CD4-positive, alpha-beta T cell treated with Interleukin-4 for 1 hour (primary cell): ENCODE measurements around the gene RNASE8.
A peak's percentile ranks its signal among the peaks of the same experiment; 100 is the strongest.

ENCODE experiments used
- DNase-seq, 2 donors: peaks; one replicate each; pipeline ENCODE4 v3.0.0-alpha.2; 2020 to 2022

Gene RNASE8

DNA sequence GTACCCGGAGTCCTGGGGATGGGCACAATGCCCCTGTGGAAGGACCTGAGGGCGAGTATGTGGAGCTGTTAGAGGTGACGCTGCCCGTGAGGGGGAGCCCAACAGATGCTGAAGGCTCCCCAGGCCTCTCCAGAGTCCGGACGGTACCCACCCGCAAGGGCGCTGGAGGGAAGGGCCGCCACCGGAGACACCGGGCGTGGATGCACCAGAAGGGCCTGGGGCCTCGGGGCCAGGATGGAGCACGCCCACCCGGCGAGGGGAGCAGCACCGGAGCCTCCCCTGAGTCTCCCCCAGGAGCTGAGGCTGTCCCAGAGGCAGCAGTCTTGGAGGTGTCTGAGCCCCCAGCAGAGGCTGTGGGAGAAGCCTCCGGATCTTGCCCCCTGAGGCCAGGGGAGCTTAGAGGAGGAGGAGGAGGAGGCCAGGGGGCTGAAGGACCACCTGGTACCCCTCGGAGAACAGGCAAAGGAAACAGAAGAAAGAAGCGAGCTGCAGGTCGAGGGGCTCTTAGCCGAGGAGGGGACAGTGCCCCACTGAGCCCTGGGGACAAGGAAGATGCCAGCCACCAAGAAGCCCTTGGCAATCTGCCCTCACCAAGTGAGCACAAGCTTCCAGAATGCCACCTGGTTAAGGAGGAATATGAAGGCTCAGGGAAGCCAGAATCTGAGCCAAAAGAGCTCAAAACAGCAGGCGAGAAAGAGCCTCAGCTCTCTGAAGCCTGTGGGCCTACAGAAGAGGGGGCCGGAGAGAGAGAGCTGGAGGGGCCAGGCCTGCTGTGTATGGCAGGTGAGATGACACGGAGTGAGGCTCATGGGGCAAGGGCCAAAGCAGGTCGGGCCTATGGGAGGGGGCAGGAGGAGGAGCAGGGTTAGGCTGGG lies 17.0 kb downstream of the RNASE8 start:
- DNase-seq = no peak

DNA sequence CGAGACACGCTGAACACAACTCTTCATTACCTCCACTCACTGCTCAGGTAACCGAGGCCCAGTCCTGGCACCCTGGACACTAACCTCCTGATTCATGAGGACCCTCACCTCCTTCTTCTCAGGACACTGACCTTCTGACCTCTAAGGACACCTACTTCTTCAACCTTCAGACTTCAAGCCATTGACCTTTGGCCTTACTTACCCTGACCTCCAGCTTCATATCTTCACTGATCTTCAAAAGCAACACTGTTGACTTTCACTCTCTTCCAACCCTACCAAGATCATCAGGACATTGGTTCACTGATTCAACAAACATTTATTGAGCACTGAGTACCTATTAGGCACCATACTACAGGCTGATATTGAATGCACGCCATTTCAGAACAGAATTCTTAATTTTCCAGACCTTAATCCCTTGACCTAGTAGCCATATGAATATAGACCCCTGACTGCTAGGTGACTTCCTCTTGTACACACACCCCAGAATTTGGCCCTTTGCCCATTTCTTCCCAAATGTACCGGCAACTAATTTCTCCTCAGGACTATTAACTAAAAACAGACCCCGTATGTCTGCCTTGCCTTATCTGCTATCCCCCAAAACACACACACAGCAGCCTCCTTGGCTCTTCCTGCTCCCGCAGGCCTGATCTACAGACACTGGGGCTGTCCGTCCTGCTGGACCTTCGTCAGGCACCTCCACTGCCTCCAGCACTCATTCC lies 18.3 kb downstream of the RNASE8 start:
- no peak for DNase-seq

DNA sequence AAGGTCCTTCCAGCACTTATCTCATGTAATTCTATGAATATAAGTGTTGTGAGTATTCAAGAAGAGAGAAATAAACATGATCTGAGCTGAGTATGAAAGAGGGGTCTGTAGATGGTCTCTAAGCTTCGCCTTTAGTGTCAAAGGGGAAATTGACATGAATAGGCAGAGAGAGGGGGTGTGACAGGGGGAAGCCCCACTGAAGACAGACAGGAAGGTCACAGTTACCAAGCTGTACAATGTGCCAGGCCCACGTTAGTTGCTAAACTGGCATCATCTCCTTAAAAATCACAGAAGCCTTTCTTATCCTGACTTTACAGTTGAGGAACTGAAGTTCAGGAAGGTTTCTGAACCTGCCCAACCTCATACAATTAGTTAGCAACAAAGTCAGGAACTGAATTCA lies 20.1 kb downstream of the RNASE8 start:
- DNase-seq = no peak

DNA sequence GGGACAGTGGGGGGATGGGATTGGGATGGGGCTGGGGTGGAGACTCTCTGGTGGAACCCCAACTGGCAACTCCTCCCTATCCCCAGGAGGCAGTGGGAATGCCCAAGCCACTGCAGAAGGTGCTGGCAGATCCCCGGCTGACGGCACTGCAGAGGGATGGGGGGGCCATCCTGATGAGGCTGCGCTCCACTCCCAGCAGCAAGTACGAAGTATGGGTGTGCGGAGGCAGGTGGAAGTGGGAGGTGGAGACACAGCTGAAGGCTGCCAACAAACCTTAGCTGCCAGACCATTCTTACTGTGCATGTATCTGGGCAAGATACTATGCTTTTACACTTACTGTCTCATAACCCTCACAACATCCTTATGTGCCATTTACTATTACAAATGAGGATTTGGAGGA lies 20.7 kb downstream of the RNASE8 start:
- no peak for DNase-seq

DNA sequence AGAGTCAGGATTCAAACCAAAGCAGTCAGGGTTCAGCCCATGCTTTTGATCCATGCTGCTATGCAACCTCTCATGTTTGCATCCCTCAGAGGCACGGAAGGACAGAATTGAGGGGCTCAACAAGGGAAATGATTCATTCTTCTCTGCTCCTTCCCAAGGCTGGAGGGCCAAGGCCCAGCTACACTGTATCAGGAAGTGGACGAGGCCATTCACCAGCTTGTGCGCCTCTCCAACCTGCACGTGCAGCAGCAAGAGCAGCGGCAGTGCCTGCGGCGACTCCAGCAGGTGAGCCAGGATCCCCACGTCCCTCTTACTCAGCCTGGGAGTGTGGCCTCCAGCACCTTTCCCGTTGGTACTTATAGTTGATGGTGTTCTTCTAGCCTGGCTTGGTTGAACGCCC lies 21.1 kb downstream of the RNASE8 start:
- DNase-seq = no peak

DNA sequence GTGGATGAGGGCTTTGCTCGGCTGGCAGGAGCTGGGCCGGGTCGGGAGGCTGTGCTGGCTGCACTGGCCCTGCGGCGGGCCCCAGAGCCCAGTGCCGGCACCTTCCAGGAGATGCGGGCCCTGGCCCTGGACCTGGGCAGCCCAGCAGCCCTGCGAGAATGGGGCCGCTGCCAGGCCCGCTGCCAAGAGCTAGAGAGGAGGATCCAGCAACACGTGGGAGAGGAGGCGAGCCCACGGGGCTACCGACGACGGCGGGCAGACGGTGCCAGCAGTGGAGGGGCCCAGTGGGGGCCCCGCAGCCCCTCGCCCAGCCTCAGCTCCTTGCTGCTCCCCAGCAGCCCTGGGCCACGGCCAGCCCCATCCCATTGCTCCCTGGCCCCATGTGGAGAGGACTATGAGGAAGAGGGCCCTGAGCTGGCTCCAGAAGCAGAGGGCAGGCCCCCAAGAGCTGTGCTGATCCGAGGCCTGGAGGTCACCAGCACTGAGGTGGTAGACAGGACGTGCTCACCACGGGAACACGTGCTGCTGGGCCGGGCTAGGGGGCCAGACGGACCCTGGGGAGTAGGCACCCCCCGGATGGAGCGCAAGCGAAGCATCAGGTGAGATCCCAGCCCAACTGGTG lies 24.0 kb downstream of the RNASE8 start:
- no peak for DNase-seq

DNA sequence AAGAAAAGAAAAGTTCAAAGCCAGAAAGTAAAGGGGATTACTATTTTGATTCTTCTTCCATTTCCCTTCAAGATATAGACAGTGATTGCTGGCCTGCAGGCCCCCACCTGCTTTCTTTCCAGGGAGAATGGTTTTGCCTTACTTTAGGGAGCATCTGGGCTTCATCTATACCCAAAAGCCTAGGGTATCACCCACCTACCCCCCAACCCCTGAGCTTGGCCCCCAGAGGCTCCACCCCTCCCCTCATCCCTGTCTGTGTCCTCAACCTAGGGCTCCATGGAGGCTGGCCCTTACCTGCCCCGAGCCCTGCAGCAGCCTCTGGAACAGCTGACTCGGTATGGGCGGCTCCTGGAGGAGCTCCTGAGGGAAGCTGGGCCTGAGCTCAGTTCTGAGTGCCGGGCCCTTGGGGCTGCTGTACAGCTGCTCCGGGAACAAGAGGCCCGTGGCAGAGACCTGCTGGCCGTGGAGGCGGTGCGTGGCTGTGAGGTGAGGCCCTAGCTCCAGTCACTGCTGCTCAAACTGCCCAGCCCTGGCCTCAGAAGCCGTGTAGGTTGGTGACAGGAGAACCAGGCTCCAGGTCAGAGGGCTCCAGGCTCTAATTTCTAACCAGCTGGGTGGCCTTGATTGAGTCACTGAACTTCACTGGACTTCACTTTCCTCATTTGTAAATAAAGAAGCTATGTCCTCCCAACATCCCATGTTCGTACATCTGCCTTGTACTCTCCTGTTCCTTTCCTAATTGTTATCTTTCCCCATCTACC lies 26.1 kb downstream of the RNASE8 start:
- DNase-seq = no peak

DNA sequence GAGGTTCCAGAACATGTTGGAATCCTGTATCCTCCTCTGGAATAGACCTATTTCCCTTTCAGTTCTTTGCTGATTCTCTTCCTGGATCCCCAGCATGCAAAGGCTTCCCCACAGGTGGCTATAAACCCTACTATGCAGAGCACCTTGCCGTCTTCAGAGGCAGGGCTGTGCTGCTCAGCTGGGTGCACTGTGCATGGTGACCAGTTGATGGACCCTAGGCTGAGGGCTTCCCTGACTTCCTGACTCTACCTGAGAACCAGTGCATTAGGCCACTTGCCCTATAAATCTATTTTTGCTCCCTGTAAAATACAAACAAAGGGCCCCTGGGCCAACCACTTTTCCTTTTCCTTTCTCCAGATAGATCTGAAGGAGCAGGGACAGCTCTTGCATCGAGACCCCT lies 26.8 kb downstream of the RNASE8 start:
- DNase-seq = no peak

DNA sequence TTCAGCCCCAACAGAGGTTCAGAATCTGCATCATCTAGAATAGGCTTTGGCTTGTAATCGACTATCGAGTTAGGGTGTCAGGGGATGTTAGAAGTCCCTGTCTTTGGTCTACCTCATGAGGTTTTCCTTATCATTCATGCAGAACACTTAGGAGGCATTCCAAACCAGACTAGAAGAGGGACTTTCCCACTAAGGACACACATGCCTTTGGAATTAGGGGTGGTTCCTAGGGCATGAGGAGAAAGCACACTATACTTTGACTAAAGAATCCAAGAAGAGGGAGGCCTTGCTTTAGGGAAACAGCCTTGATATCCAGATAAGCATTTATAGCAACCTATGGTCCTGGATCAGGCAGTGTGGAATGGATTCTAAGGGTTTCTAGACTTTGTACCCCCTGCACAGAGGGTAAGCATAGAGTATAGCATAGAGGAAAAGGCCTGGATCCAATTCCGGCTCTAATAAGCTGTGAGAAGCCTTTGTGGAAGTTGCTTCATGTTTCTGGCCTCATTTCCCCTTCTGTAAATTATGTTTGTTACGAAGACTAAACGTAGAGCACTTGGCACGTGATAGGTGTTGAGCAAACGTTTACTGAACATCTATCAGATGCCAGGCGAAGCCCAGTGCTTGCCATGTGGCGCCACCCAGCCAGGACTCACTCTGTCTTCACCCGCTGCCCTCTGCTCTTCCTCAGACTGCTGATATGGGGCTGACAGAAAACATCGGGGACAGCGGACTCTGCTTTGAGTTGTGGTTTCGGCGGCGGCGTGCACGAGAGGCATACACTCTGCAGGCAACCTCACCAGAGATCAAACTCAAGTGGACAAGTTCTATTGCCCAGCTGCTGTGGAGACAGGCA lies 27.6 kb downstream of the RNASE8 start:
- peak in 1 of 2 donors; percentile 54 for DNase-seq

DNA sequence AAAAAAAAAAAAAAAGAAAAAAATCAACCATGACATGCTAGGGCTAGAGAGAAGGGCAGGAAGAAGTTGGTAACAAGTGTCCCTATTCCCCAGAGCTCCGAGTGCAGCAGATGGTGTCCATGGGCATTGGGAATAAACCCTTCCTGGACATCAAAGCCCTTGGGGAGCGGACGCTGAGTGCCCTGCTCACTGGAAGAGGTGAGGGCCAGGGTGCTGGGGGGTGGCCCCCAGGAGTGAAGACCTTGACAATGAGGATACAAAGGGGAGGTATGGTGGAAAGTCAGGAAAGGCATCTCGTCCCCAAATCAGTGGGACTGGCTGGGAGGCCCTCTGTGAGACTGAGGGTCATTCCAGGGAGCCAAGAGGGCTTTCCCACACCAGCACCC lies 29.3 kb downstream of the RNASE8 start:
- DNase-seq = no peak

DNA sequence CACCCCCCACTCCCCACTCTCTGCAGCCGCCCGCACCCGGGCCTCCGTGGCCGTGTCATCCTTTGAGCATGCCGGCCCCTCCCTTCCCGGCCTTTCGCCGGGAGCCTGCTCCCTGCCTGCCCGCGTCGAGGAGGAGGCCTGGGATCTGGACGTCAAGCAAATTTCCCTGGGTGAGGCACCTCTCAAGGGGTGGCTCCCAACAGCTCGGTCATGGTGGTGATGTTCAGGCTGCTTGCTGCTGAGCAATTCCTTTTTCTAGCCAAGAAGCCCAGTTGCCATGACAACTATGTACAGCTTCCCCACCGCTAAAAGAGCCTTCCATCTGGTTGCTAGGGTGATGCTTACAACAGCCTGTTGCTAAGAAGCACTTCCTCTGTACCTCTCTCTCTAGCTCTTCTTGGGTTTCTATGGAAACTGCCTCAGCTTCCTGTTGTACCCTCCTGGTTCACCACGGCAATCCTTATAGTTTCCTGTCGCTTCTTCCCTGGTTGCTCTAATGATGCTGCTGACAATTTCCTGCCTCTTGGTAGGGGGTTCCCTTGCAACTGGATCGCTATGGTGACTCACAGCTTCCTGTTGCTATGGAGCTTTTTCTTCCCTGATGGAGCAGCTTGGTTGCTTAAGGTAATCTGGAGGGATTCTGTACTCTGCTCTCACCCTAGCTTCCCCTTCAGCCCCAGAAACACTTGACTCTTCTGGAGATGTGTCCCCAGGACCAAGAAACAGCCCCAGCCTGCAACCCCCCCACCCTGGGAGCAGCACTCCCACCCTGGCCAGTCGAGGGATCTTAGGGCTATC lies 29.9 kb downstream of the RNASE8 start:
- peak; percentile 95 to 97 for DNase-seq

DNA sequence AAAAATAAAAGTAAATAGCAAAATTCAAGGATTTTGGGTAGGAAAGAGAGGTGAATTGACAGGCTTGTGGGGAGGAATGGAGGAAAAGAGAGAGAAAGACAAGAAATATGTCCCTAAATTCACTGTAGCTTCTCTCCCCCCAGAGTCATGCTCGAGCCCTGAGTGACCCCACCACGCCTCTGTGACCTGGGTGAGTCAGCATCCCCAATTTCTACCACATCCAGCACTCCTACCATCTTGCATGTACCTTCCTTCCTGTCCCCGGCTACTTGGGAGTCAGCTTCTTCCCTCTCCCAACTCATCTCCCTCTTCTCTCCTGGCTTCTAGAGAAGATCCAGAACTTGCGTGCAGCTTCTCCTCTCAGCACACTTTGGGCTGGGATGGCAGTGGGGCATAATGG lies 31.1 kb downstream of the RNASE8 start:
- DNase-seq = no peak

DNA sequence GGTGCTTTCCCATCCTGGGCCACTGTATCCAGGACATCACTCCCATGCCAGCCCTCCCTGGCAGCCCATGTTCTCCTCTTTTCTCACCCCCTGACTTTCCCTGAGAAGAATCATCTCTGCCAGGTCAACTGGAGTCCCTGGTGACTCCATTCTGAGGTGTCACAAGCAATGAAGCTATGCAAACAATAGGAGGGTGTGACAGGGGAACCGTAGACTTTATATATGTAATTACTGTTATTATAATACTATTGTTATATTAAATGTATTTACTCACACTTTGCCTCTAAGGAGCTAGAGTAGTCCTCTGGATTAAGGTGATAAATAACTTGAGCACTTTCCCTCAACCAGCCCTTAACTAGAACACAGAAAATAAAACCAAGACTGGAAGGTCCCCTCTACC lies 31.6 kb downstream of the RNASE8 start:
- no peak for DNase-seq

DNA sequence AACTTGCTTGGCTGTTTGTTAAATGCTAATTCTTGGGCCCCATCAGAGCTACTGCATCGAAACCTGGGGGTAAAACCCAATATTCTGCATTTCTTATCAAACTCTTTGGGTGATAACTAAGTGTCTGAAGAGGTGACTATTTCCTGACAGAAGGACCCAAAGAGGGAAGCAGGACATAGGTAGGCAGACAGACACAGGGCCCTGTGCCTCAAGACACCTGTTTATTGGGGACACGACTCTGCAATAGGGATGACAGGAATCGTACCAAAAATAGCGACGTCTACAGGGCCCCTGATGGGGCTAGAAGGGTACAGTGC lies 32.2 kb downstream of the RNASE8 start:
- DNase-seq = no peak

DNA sequence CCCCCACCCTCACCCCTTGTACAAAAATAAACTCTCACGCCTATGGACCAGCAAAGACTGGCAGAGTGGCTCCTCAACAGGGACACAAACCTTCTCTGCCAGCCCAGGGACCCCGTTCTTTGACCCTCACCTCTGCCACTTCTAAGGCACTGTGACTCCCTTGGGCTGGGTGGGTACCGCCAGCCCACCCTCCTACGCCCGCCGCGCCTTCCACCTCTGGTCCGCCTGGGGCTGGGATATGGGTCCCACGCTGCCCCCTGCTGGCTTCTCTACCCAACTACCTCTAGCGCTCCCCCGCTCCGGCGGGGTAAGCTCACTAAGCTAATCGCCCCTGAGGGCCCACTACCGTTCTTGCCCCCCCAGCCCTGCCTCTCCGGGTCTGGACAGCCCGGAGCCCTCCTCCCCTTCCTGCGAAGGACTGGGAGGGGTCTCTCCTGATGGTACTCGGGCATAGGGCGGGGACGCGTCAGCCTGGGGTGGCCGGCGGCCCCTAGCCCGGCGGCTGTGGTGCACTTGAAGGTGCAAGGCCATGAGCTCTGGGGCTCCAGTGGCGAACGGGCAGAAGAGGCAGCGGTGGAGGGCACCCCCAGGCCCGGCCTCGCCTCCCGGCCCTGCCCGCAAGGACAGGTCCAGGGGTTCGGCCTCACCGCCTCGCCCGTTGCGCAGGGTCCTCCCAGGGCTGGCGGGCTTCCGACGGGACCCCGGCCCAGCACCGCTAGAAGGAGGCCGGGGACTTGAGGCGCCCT lies 32.7 kb downstream of the RNASE8 start:
- DNase-seq = peak in 1 of 2 donors; percentile 42

DNA sequence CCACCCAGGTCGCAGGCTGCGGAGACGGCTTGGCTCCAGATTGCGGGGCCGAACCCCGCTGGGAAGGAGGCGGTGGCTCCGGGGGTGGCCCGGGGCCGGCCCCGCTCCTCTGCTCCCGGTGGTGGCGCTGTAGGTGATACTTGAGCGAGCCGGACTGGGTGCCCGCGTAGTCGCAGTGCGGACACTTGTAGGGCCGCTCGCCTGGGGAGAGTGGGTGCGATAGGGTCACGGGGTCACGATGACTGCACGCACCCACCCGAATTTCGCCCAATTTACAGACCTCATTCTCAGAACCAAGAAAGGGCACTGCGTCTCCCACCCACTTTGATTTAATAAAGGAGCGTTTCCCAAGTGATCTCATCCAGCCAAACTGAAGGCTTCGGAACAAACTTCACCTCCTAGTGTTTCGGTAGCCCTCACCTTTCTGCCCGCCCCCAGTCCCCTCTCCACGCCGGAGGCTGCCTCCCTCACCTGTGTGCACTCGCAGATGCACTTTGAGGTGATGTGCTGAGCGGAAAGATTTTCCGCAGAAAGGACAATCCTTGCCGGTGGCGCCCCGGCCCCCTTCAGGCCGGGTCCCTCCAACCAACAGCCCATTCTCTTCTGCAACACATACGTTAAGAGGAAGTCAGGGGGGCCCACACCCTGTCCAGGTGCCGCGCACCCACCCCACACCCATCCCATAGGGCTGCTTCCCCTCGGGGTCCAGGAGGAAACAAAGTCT lies 33.5 kb downstream of the RNASE8 start:
- DNase-seq = no peak

DNA sequence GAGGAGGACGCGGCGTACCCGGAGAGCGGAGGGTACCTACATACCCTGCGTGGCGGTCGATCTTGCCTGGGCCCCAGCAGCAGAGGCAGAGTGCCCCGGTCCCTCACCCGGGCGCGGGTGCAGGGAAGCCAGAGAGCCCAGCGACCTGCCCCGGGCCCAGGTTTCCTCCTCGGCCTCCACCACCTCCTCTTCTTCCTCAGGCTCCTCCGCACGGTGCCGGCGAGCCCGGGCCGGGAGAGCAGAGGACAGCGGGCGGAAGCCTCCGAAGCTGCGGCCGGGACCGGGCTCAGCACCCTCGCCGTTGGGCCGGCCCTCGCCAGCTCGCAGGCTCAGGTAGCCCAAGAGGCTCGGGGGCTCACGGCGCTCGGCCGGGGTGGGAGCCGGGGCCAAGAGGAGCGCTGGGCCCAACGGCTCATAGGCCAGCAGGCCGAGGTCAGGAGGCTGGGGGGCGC lies 34.2 kb downstream of the RNASE8 start:
- no peak for DNase-seq

DNA sequence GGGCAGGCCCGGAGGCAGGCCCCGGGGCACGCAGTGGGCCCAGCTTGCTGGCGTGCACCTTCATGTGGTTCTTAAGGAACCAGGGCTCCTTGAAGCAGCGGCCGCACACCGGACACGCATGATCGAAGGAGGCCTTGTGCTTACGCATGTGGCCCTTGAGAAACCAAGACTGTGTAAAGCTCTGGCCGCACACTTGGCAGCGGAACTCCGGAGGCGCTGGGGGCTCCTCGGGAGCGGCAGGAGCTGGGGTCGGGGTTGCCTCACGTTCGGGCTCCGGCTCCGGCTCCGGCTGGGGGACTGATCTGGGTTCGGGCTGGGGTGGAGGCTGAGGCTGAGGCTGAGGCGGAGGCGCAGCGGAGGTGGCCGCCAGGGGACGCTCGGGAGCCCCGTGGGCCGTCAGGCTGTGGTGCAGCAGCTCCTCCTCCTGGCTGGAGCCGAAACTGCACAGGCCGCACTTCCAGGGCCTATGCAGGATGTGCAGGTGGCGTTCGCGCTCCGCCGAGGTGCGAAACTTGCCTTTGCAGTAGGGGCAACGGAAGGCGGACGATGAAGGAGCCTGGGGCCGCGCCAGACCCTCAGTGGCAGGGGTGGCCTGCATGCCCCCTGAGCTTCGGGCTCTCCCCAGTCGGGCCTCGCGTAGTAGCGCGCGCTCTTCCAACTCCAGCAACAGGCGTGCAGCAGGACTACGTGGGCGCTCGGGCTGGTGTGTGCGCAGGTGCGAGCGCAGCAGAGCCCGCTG lies 34.8 kb downstream of the RNASE8 start:
- DNase-seq = peak; percentile 88 to 91

DNA sequence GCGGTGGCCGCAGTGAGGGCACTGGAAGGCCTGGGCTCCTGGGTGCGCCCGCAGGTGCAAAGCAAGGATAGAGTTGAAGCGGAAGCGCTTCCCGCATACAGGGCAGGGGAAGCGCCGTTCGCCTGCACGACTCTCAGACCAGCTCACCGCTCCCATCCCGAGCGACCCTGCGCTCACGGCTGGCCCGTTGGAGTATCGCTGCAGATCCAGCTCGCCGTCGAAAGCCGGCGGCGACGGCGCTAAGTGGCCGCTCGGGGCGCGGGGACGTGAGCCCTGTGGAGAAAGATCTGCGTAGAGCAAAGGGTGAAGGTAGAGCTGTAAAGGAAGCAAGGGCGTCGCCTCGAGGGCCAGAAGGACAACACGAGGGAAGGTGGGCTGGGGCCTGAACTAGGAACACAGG lies 35.4 kb downstream of the RNASE8 start:
- DNase-seq = no peak
